T-cell (primary cell): ENCODE data around the gene DYSF. TPM values are rescaled to one million over a fixed set of nuclear protein-coding genes. Genes with fewer than 3 reads are reported as not detected.

ENCODE experiments used
- ATAC-seq, 4 experiments: fragments of 200-7000 bp in 3 of 4; fragments of 150-1000 bp in 1 of 4; cut with Tn5 transposase; replicated peaks in 1 of 4; 1 replicate in 3 of 4; 2 replicates in 1 of 4; pipeline ENCODE4 v1.10.0; 2021; ENCODE audit warnings: moderate library complexity in 3 of 4, mild to moderate bottlenecking in 2 of 4, moderate number of reproducible peaks in 1 of 4
- CTCF ChIA-PET, 2 donors: fragments of 300-600 bp; sonication (Branson Sonifier 250); formaldehyde crosslinking; loops; one replicate each; lab custom pipeline; 2022; ENCODE audit warnings: antibody characterized with exemption in 2 of 2; lab: Charles Lee
- POLR2A ChIA-PET, 2 donors: fragments of 300-600 bp; sonication (Branson Sonifier 250); formaldehyde crosslinking; loops; one replicate each; lab custom pipeline; 2022; ENCODE audit warnings: antibody characterized with exemption in 2 of 2; lab: Charles Lee
- DNase-seq, 35 experiments: peaks; one replicate each; pipeline versions ENCODE4 v3.0.0 to v3.0.0-alpha.2; 2013 to 2023
- H3K27ac ChIP-seq: one replicate; pipeline ENCODE4 v1.5.1; 2013; ENCODE audit warnings: low read length
- H3K27me3 ChIP-seq, 2 experiments: replicated peaks in 1 of 2; 1 replicate in 1 of 2; 2 replicates in 1 of 2; pipeline versions ENCODE4 v1.6.1 to v1.7.0; 2013; ENCODE audit warnings: low read length in 1 of 2, mixed read lengths in 1 of 2; ENCODE audit not compliant: control insufficient read depth in 2 of 2, insufficient read depth in 2 of 2; ENCODE audit errors: extremely low read depth in 1 of 2
- H3K36me3 ChIP-seq, 2 donors: 1 replicate in 1 of 2; 2 replicates in 1 of 2; pipeline versions ENCODE4 v1.6.1 to v1.7.0; 2013; ENCODE audit warnings: low read length in 1 of 2; ENCODE audit not compliant: control insufficient read depth in 2 of 2, insufficient read depth in 1 of 2; ENCODE audit errors: extremely low read depth in 1 of 2
- H3K4me1 ChIP-seq, 2 experiments: 1 replicate in 1 of 2; 2 replicates in 1 of 2; pipeline versions ENCODE4 v1.6.1 to v1.7.0; 2013; ENCODE audit warnings: low read length in 2 of 2, mixed read lengths in 1 of 2; ENCODE audit not compliant: insufficient read depth in 2 of 2, control insufficient read depth in 1 of 2; ENCODE audit errors: extremely low read depth in 1 of 2
- H3K4me3 ChIP-seq, 2 donors: 1 replicate in 1 of 2; 2 replicates in 1 of 2; pipeline versions ENCODE4 v1.5.1 to v1.7.0; 2013; ENCODE audit warnings: mild to moderate bottlenecking in 2 of 2, low read length in 1 of 2, moderate library complexity in 1 of 2; ENCODE audit not compliant: control insufficient read depth in 1 of 2; ENCODE audit errors: extremely low read depth in 1 of 2
- H3K9me3 ChIP-seq: 2 replicates; pipeline ENCODE4 v1.7.0; 2013
- H3K27ac Mint-ChIP-seq, 2 donors: one replicate each; pipeline ENCODE4 v1.8.0; 2020 to 2021; ENCODE audit warnings: mild to moderate bottlenecking in 2 of 2, mixed read lengths in 2 of 2
- H3K27me3 Mint-ChIP-seq, 2 donors: one replicate each; pipeline ENCODE4 v1.8.0; 2021 to 2022; ENCODE audit warnings: mixed read lengths in 2 of 2
- H3K36me3 Mint-ChIP-seq: one replicate; pipeline ENCODE4 v1.8.0; 2021; ENCODE audit warnings: mixed read lengths
- H3K4me1 Mint-ChIP-seq, 3 donors: one replicate each; pipeline ENCODE4 v1.8.0; 2020 to 2022; ENCODE audit warnings: mixed read lengths in 3 of 3, mild to moderate bottlenecking in 1 of 3
- H3K4me3 Mint-ChIP-seq, 3 donors: one replicate each; pipeline ENCODE4 v1.8.0; 2020 to 2022; ENCODE audit warnings: mild to moderate bottlenecking in 3 of 3, mixed read lengths in 3 of 3, moderate library complexity in 3 of 3
- H3K9me3 Mint-ChIP-seq, 3 donors: one replicate each; pipeline ENCODE4 v1.8.0; 2020 to 2022; ENCODE audit warnings: mixed read lengths in 3 of 3
- WGBS: methylation state at CpG from one replicate; pipeline ENCODE4 v1.1.5; 2013; ENCODE audit warnings: missing lambda C conversion rate; ENCODE audit not compliant: insufficient coverage; 5-methylcytosine and 5-hydroxymethylcytosine counted together
- total RNA-seq, 35 experiments: library from RNA in 6 of 35; stranded (reverse) in 6 of 35; fragments of 120-200 nt in 1 of 35; gene quantifications; one replicate each; pipeline versions ENCODE4 v1.2.1 to v1.2.4 and lab custom pipeline; 2013 to 2026

Gene DYSF
- total RNA-seq, 5 donors from 2014 or later (not counting 1 experiment from before 2014, with no cell fraction given) = 0.56 to 3.4 (median 1.9) TPM

- no peaks in the 10 kb centered on the region for H3K36me3 ChIP-seq
- Mint-ChIP-seq H3K27ac (no peak overlapping the region), H3K36me3 (no peaks in the 10 kb centered on the region), H3K9me3 (no peaks in the 10 kb centered on the region), H3K4me1 (peaks cover 8 to 10% (median 9%) of the 10 kb centered on the region in 3 donors), H3K27me3 (peaks cover 9 to 17% of the 10 kb centered on the region in 2 donors), H3K4me3 (no peak overlapping the region)
- DNase-seq (no peak), ATAC-seq (no peak)
- no peak overlapping the region for H3K4me3 ChIP-seq
- peaks cover 2 to 58% of the 10 kb centered on the region in 2 experiments for H3K27me3 ChIP-seq
- peaks cover 0 to 13% of the 10 kb centered on the region in 2 experiments for H3K4me1 ChIP-seq
- H3K27ac ChIP-seq = no peak overlapping the region
- CTCF ChIA-PET = no interaction called here
- POLR2A ChIA-PET = no interaction called here
- 97% methylated on average over 4 of the region's 5 CpGs for WGBS
- no peaks in the 10 kb centered on the region for H3K9me3 ChIP-seq
These were observed 9.4 kb downstream of the DYSF start for GRCh38 chr2:71462641-71463341.

GRCh38 chr2:71463342-71463654, 9.9 kb downstream of the DYSF start:
- DNase-seq = no peak
- H3K27ac Mint-ChIP-seq = no peak overlapping the region
- CTCF ChIA-PET = no interaction called here

GRCh38 chr2:71464389-71464788, 11.0 kb downstream of the DYSF start:
- POLR2A ChIA-PET = interaction anchor here in 1 of 2 donors (0.7 kb wide), 1 partner anchor 288 kb away, joined by 3 read pairs; no protein-coding TSS in a partner anchor
- H3K36me3 Mint-ChIP-seq = no peaks in the 10 kb centered on the region
- CTCF ChIA-PET = no interaction called here

More at GRCh38 chr2:71463342-71463654, 9.9 kb downstream of the DYSF start:
- Histone ChIP-seq H3K27me3 (peaks cover 2 to 62% of the 10 kb centered on the region in 2 experiments), H3K9me3 (no peaks in the 10 kb centered on the region), H3K36me3 (no peaks in the 10 kb centered on the region), H3K4me3 (no peak overlapping the region), H3K27ac (no peak overlapping the region), H3K4me1 (peaks cover 0 to 13% of the 10 kb centered on the region in 2 experiments)
- POLR2A ChIA-PET = no interaction called here
- Mint-ChIP-seq H3K27me3 (peaks cover 14 to 22% of the 10 kb centered on the region in 2 donors), H3K4me3 (no peak overlapping the region), H3K9me3 (no peaks in the 10 kb centered on the region), H3K4me1 (peaks cover 8 to 10% (median 9%) of the 10 kb centered on the region in 3 donors), H3K36me3 (no peaks in the 10 kb centered on the region)
- 81% methylated on average over 7 of the region's 7 CpGs for WGBS
- no peak for ATAC-seq

GRCh38 chr2:71465356-71465755, 12.0 kb downstream of the DYSF start:
- 67% methylated on average over 11 of the region's 11 CpGs for WGBS
- H3K36me3 Mint-ChIP-seq = no peaks in the 10 kb centered on the region
- Histone ChIP-seq H3K9me3 (no peaks in the 10 kb centered on the region), H3K27ac (no peak overlapping the region), H3K36me3 (no peaks in the 10 kb centered on the region), H3K4me1 (peaks cover 0 to 13% of the 10 kb centered on the region in 2 experiments), H3K4me3 (no peak overlapping the region), H3K27me3 (peaks cover 8 to 74% of the 10 kb centered on the region in 2 experiments)
- no peaks in the 10 kb centered on the region for H3K9me3 Mint-ChIP-seq
- DNase-seq (no peak), ATAC-seq (no peak)
- CTCF ChIA-PET = no interaction called here
- POLR2A ChIA-PET = no interaction called here
- H3K27me3 Mint-ChIP-seq = peaks cover 28 to 37% of the 10 kb centered on the region in 2 donors
- no peak overlapping the region for H3K4me3 Mint-ChIP-seq
- H3K4me1 Mint-ChIP-seq = peaks cover 8 to 10% (median 9%) of the 10 kb centered on the region in 3 donors
- H3K27ac Mint-ChIP-seq = no peak overlapping the region

More at GRCh38 chr2:71464389-71464788, 11.0 kb downstream of the DYSF start:
- ATAC-seq = no peak
- Mint-ChIP-seq H3K4me1 (peaks cover 8 to 10% (median 9%) of the 10 kb centered on the region in 3 donors), H3K27me3 (peaks cover 22 to 32% of the 10 kb centered on the region in 2 donors), H3K9me3 (no peaks in the 10 kb centered on the region), H3K27ac (no peak overlapping the region), H3K4me3 (no peak overlapping the region)
- H3K27me3 ChIP-seq = peaks cover 5 to 73% of the 10 kb centered on the region in 2 experiments
- 70% methylated on average over 4 of the region's 6 CpGs for WGBS
- no peak overlapping the region for H3K27ac ChIP-seq
- peaks cover 0 to 13% of the 10 kb centered on the region in 2 experiments for H3K4me1 ChIP-seq
- DNase-seq = no peak
- H3K36me3 ChIP-seq = no peaks in the 10 kb centered on the region
- no peak overlapping the region for H3K4me3 ChIP-seq
- H3K9me3 ChIP-seq = no peaks in the 10 kb centered on the region

DNA sequence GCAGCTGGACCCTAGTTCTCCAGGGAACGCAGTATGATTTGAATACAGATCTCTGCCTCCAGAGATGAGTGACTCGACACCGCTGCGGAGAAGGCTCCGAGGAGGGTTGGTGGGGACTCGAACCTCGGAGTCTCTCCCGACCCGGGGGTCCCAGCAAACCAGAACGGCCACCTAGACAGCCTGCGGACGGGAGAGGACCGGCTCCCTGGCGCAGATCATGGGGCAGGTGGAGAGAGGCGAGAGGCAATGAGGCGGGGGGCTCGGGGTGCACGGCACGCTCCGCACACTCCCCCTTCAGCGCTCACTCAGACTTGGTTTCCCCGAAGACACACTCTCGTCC, 12.6 kb downstream of the DYSF start:
- Histone ChIP-seq H3K4me1 (peaks cover 0 to 13% of the 10 kb centered on the region in 2 experiments), H3K4me3 (peak overlapping the region in 1 of 2 donors; percentile 71)

DNA sequence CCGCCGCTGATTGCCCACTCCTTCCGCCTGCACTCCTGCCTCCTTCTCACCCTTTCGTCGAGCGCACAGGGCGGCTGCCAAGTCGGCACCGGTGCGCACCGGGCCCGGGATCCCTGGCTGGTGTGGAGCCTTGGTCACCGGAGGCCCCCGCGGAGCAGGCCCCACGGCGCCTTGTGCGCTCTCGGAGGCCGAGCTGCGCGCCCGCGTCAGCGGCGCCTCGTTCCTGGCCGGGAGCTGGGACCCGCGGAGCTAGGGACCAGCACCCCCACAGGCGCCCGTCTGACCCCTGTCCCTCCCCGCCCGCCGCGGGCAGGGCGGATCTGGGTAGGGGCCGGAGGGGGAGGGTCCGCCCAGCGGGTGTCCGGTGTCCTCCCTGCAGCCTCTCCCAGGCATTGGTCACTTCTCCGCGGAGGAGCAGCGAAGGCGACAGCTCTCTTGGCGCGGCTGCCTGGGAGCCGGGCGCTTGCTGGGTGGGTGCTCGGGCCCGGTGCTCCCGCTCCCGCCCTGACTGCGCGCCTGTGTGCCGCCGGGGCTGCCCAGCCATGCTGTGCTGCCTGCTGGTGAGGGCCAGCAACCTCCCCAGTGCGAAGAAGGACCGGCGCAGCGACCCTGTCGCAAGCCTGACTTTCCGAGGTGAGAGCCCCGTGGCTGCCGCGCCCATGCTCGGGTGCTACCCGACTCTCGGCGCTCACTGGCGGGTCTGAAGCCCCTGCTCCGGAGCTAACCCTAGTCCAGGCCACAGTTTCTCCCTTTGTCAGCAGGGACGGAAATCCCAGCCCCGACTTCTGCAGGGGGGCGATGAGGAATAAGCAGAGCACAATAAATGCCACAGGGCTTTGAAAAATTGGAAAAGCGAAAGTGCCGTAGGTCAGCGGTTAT, 13.2 kb downstream of the DYSF start:
- Histone ChIP-seq H3K36me3 (no peaks in the 10 kb centered on the region), H3K4me3 (peak overlapping the region; percentile 45 to 71), H3K27me3 (peaks cover 8 to 70% of the 10 kb centered on the region in 2 experiments), H3K9me3 (no peaks in the 10 kb centered on the region), H3K4me1 (peaks cover 0 to 13% of the 10 kb centered on the region in 2 experiments), H3K27ac (no peak overlapping the region)
- peak in 3 of 4 experiments; percentile 28 to 49 (median 39) for ATAC-seq
- DNase-seq = peak in 1 of 35 experiments; percentile 14
- peak overlapping the region; percentile 70 to 81 (median 80) for H3K4me3 Mint-ChIP-seq
- no peak overlapping the region for H3K27ac Mint-ChIP-seq
- H3K27me3 Mint-ChIP-seq = peaks cover 28 to 34% of the 10 kb centered on the region in 2 donors
- H3K36me3 Mint-ChIP-seq = no peaks in the 10 kb centered on the region
- CTCF ChIA-PET = interaction anchor here in 1 of 2 donors (0.8 kb wide), 2 partner anchors 135 to 167 kb away, joined by 3 to 5 read pairs; partner anchors contain the start of gene ZNF638
- peaks cover 8 to 10% (median 9%) of the 10 kb centered on the region in 3 donors for H3K4me1 Mint-ChIP-seq
- WGBS = 1% methylated on average over 75 of the region's 78 CpGs
- H3K9me3 Mint-ChIP-seq = no peaks in the 10 kb centered on the region
- POLR2A ChIA-PET = no interaction called here

More for the DNA sequence above, 12.6 kb downstream of the DYSF start:
- POLR2A ChIA-PET = no interaction called here
- Histone ChIP-seq H3K9me3 (no peaks in the 10 kb centered on the region), H3K27me3 (peaks cover 8 to 74% of the 10 kb centered on the region in 2 experiments), H3K36me3 (no peaks in the 10 kb centered on the region), H3K27ac (no peak overlapping the region)
- H3K27ac Mint-ChIP-seq = no peak overlapping the region
- peaks cover 28 to 40% of the 10 kb centered on the region in 2 donors for H3K27me3 Mint-ChIP-seq
- H3K4me1 Mint-ChIP-seq = peaks cover 8 to 10% (median 9%) of the 10 kb centered on the region in 3 donors
- ATAC-seq (no peak), DNase-seq (no peak)
- WGBS = 11% methylated on average over 20 of the region's 23 CpGs
- CTCF ChIA-PET = no interaction called here
- H3K36me3 Mint-ChIP-seq = no peaks in the 10 kb centered on the region
- H3K9me3 Mint-ChIP-seq = no peaks in the 10 kb centered on the region
- H3K4me3 Mint-ChIP-seq = no peak overlapping the region
